SK-N-MC (cell line): ENCODE data around the gene NACC2.

Experiments
- EZH2 ChIP-seq: fragments of 200-600 bp; sonication (generic); IDR thresholded peaks from one replicate; pipeline ENCODE4 v1.6.1; 2017; ENCODE audit warnings: antibody characterized with exemption
- POLR2AphosphoS5 ChIP-seq: IDR thresholded peaks from 2 replicates; pipeline ENCODE4 v1.6.1; 2012; ENCODE audit warnings: mild to moderate bottlenecking, low read depth, low read length, borderline replicate concordance

DNA sequence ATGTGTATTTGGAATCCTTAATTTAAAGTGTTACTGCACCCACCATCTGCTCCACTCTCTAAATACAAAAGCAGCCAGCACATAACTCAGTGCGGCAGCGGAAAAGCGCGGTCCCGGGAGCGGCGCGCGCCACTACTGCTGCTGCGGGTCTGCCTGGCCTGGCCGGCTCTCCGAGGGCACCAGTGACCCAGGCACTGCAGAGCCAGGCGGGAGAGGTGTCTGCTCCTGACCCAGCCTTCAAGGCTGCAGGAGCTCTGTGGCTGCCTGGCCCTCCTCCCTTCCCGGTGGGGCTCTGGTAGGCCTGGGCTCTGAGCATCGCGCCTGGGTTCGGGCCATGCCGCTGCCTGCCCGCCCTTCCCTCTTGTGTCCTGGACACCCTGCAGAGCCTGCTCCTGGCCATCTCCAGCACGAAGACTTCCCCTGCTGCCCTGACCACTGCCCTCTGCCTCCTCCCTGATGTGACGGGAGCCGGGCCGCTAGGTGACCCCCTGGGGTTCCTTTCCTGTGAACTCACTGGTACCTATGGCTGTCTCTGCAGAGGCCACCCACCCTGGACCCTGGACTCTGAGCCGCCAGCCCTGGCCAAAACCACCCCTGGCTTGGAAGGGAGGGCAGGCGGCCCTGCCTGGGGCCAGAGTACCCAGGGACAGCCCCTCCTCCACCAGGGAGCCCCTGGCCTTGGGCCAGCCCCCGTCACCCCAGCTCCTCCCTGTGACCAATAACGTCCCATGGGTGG, 101.2 kb downstream of the NACC2 start:
- TF ChIP-seq EZH2 (no peak), POLR2AphosphoS5 (no peak)
